ENCODE data around the gene TTLL10. TPM values are rescaled to one million over a fixed set of nuclear protein-coding genes. Genes with fewer than 3 reads are reported as not detected.
A peak's percentile ranks its signal among the peaks of the same experiment; 100 is the strongest.

The TTLL10 gene
- total and polyA plus RNA-seq, 2 of the 8 experiments (the other 6 are each of a cell fraction or from before 2014, with no cell fraction given), result 1.1 to 1.7 TPM

- ChIA-PET POLR2A (ENCODE audit: partially characterized antibody) (interaction anchor here (0.8 to 1.1 kb wide), 2 partner anchors 11 to 133 kb away, joined by 3 to 5 read pairs; partner anchors contain the start of gene C1QTNF12), CTCF (ENCODE audit: partially characterized antibody) (interaction anchor here (0.6 to 1.4 kb wide), 6 partner anchors 10 to 172 kb away, joined by 3 to 6 read pairs (median 4); partner anchors contain the start of gene C1QTNF12)
- TF ChIP-seq SP1 (IDR thresholded peaks at IDR 0.05; ENCODE audit: low read depth, low read length) (no peak), NRF1 (IDR thresholded peaks at IDR 0.05; ENCODE audit: low read depth, low read length) (no peak), HDAC6 (IDR thresholded peaks at IDR 0.05; ENCODE audit: low read depth, low read length) (no peak), JUND (IDR thresholded peaks at IDR 0.05; ENCODE audit: low read length) (no peak)
- Histone ChIP-seq H2BK20ac (ENCODE audit: low read length) (no peak overlapping the region), H3K14ac (ENCODE audit: insufficient read length) (no peak overlapping the region), H3K4me1 (replicated peaks in 1 of 4; ENCODE audit: control insufficient read depth in 3 of 4, insufficient read depth in 4 of 4, low read length in 3 of 4) (peaks cover 0 to 9% (median 3%) of the 10 kb centered on the region in 4 experiments; a peak in 4 of 7 replicates), H3K4ac (replicated peaks; ENCODE audit: insufficient read length, low read depth, low read length) (no peak overlapping the region), H4K91ac (replicated peaks; ENCODE audit: insufficient read length, low read length) (no peak overlapping the region), H2BK120ac (replicated peaks; ENCODE audit: low read depth, low read length) (no peak overlapping the region), H2BK15ac (ENCODE audit: low read length) (no peak overlapping the region), H3K36me3 (ENCODE audit: control insufficient read depth in 2 of 4, insufficient read depth in 4 of 4, low read length in 3 of 4) (peaks cover 0 to 8% (median 0%) of the 10 kb centered on the region in 4 experiments; a peak in 1 of 8 replicates), H3K4me3 (ENCODE audit: extremely low read depth in 1 of 4, insufficient read depth in 2 of 4, low read depth in 3 of 4, low read length in 4 of 4) (no peak overlapping the region), H2BK12ac (ENCODE audit: low read depth, low read length) (no peak overlapping the region), H3K23me2 (ENCODE audit: low read depth, low read length) (peaks cover under 1% of the 10 kb centered on the region; the same call in 1 of the 2 replicates), H3K79me2 (ENCODE audit: control insufficient read depth in 1 of 2, insufficient read depth in 2 of 2, low read length in 2 of 2) (peaks cover 0 to 8% of the 10 kb centered on the region in 2 experiments; a peak in 1 of 4 replicates), H3K79me1 (ENCODE audit: low read depth, low read length) (peaks cover 16% of the 10 kb centered on the region), H3K23ac (ENCODE audit: insufficient read length) (no peak overlapping the region), H3K27me3 (replicated peaks in 1 of 4; ENCODE audit: control insufficient read depth in 3 of 4, extremely low read depth in 1 of 4, insufficient read depth in 3 of 4, low read length in 3 of 4) (no peaks in the 10 kb centered on the region; a peak in 2 of 7 replicates), H2AFZ (ENCODE audit: low read length) (no peak overlapping the region), H3K56ac (replicated peaks; ENCODE audit: insufficient read length, low read depth, low read length) (no peak overlapping the region), H3K18ac (ENCODE audit: extremely low read depth, low read length) (no peak overlapping the region), H3K9me3 (ENCODE audit: insufficient read depth in 2 of 2, low read depth in 1 of 2, low read length in 1 of 2) (peaks cover 0 to 9% of the 10 kb centered on the region in 2 experiments; a peak in 2 of 4 replicates), H3K4me2 (ENCODE audit: insufficient read depth in 1 of 2, low read depth in 2 of 2, low read length in 2 of 2) (no peak overlapping the region), H4K20me1 (replicated peaks in 1 of 2; ENCODE audit: control insufficient read depth in 1 of 2, insufficient read depth in 2 of 2, low read length in 2 of 2) (peaks cover 2 to 13% of the 10 kb centered on the region in 2 experiments), H2AK5ac (ENCODE audit: low read depth, low read length) (no peak overlapping the region), H4K5ac (ENCODE audit: insufficient read length, low read depth, low read length) (no peak overlapping the region), H3K27ac (ENCODE audit: low read depth, low read length) (no peak overlapping the region), H4K8ac (ENCODE audit: extremely low read depth, insufficient read depth, low read length) (peak overlapping the region; percentile 41; the same call in 1 of the 2 replicates), H3K9ac (replicated peaks in 1 of 4; ENCODE audit: extremely low read depth in 1 of 4, low read depth in 3 of 4, low read length in 3 of 4) (no peak overlapping the region), H2BK5ac (ENCODE audit: low read depth, low read length) (no peak overlapping the region)
- DNase-seq (ENCODE audit: low read depth in 1 of 2, low spot score in 2 of 2), result no peak
- FAIRE-seq, result no peak
- WGBS, 2 experiments (ENCODE audit: extremely low coverage in 1 of 2, insufficient coverage in 1 of 2, insufficient read length in 1 of 2, insufficient replicate concordance in 2 of 2, low coverage in 1 of 2, low lambda C conversion rate in 2 of 2, missing lambda C conversion rate in 1 of 2), result 87% methylated on average over 17 of the region's 22 CpGs; no CpG with 5 or more reads in 1 of the 2 experiments
Observed at GRCh38 chr1:1236176-1236763, 62.6 kb downstream of the TTLL10 start.

All from H1 (cell line).